Hindlimb muscle (tissue), 1 donor: ENCODE data around the gene SYP. TPM values are rescaled to one million over a fixed set of nuclear protein-coding genes. Genes with fewer than 3 reads are reported as not detected.
"Not testable (repeated sequence)": the region's sequence is repeated elsewhere in the genome, so short reads cannot be mapped to it uniquely, and the experiment has no call there.

Experiments used
- DNase-seq: peaks from one replicate; pipeline ENCODE4 v3.0.0-alpha.2; 2013
- polyA plus RNA-seq: library from polyadenylated mRNA; unstranded; fragments of 120-200 nt; gene quantifications from one replicate; pipeline ENCODE4 v1.2.1, GENCODE V29; 2013; ENCODE audit not compliant: insufficient read length

The SYP gene
- polyA plus RNA-seq, 1 donor, result 1.0 TPM

GRCh38 chrX:49188468-49189076 is 11.4 kb downstream of the SYP start:
- no peak for DNase-seq

- DNase-seq, result no peak
These were observed 12.5 kb downstream of the SYP start for GRCh38 chrX:49187526-49187925.

GRCh38 chrX:49187028-49187394 is 13.0 kb downstream of the SYP start:
- DNase-seq, result no peak

GRCh38 chrX:49186125-49187027 is 13.6 kb downstream of the SYP start, which contains the start of gene PRICKLE3:
Gene PRICKLE3, minus strand, starts transcription at chrX:49186373. Its CDS starts 76 bp downstream, at chrX:49186297.
- DNase-seq, result peak; percentile 68

GRCh38 chrX:49184294-49185281 is 15.4 kb downstream of the SYP start:
- peak; percentile 51 for DNase-seq

- DNase-seq, result no peak
These were observed 16.2 kb downstream of the SYP start for GRCh38 chrX:49183701-49184281.

- DNase-seq, result no peak
These were observed 20.6 kb downstream of the SYP start for GRCh38 chrX:49179358-49179757.

GRCh38 chrX:49178537-49178936 is 21.5 kb downstream of the SYP start:
- no peak for DNase-seq

GRCh38 chrX:49177873-49178480 is 22.0 kb downstream of the SYP start:
- no peak for DNase-seq

GRCh38 chrX:49177338-49177833 is 22.6 kb downstream of the SYP start:
- no peak for DNase-seq

GRCh38 chrX:49176421-49177326 is 23.3 kb downstream of the SYP start:
- DNase-seq, result no peak

- no peak for DNase-seq
These were observed 24.3 kb downstream of the SYP start for GRCh38 chrX:49175435-49176274.

- DNase-seq, result no peak
These were observed 25.3 kb downstream of the SYP start for GRCh38 chrX:49174723-49175122.

- DNase-seq, result not testable (repeated sequence)
These were observed 26.4 kb downstream of the SYP start for GRCh38 chrX:49173544-49173943.

- DNase-seq, result no peak
These were observed 27.7 kb downstream of the SYP start for GRCh38 chrX:49172280-49172780.

- no peak for DNase-seq
These were observed 28.2 kb downstream of the SYP start, which contains the start of gene PLP2 for GRCh38 chrX:49171752-49172279. Gene PLP2, plus strand, starts transcription at chrX:49171898. Its CDS starts 103 bp downstream, at chrX:49172001.

GRCh38 chrX:49167740-49168108 is 32.3 kb downstream of the SYP start:
- DNase-seq, result no peak

GRCh38 chrX:49166914-49167739 is 32.9 kb downstream of the SYP start:
- peak; percentile 54 for DNase-seq
